Prostate gland (tissue), 2 donors: ENCODE measurements around the gene CDC7.

ENCODE experiments used
- POLR2A ChIP-seq: fragments of 450-650 bp; IDR thresholded peaks from one replicate; pipeline ENCODE4 v1.6.1; 2016; ENCODE audit warnings: antibody characterized with exemption, mild to moderate bottlenecking
- POLR2AphosphoS5 ChIP-seq: sonication (generic); formaldehyde crosslinking; IDR thresholded peaks from one replicate; pipeline ENCODE4 v1.6.1; 2017; ENCODE audit warnings: antibody characterized with exemption
- TF ChIP-seq, protein P1 (sequence below), 4 experiments: fragments of 200-600 bp in 2 of 4; fragments of 450-650 bp in 2 of 4; sonication (generic) in 2 of 4; IDR thresholded peaks; 1 replicate in 3 of 4; 2 replicates in 1 of 4; pipeline ENCODE4 v1.5.1; 2016 to 2019; ENCODE audit warnings: antibody characterized with exemption in 4 of 4, mild to moderate bottlenecking in 2 of 4, moderate library complexity in 2 of 4

DNA sequence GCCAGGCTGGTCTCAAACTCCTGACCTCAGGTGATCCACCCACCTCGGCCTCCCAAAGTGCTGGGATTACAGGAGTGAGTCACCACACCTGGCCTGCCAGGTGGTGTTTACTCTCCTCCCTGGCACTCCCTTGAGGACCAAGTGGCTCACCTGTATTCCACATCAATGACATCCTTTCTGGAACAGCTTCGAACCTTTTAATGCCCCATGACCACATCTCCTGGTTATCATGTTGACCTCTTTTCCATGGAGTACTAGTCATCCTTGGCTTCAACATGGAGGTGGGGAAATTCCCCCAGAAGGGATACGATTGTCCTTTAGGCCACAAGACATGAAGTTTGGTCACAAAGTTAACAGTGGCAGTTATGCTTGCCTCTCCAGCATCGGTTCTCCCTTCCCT, 66.9 kb downstream of the CDC7 start:
- TF ChIP-seq POLR2A, result no peak
- TF ChIP-seq, protein P1, sequence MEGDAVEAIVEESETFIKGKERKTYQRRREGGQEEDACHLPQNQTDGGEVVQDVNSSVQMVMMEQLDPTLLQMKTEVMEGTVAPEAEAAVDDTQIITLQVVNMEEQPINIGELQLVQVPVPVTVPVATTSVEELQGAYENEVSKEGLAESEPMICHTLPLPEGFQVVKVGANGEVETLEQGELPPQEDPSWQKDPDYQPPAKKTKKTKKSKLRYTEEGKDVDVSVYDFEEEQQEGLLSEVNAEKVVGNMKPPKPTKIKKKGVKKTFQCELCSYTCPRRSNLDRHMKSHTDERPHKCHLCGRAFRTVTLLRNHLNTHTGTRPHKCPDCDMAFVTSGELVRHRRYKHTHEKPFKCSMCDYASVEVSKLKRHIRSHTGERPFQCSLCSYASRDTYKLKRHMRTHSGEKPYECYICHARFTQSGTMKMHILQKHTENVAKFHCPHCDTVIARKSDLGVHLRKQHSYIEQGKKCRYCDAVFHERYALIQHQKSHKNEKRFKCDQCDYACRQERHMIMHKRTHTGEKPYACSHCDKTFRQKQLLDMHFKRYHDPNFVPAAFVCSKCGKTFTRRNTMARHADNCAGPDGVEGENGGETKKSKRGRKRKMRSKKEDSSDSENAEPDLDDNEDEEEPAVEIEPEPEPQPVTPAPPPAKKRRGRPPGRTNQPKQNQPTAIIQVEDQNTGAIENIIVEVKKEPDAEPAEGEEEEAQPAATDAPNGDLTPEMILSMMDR (IDR thresholded peaks at IDR 0.05), result no peak
- TF ChIP-seq POLR2AphosphoS5, result no peak
